Ascending aorta (tissue), 2 donors: ENCODE data around the gene PLPP2. TPM values are rescaled to one million over a fixed set of nuclear protein-coding genes. Genes with fewer than 3 reads are reported as not detected.

Experiments
- DNase-seq, 2 donors: peaks; one replicate each; pipeline ENCODE4 v3.0.0-alpha.2; 2019; ENCODE audit warnings: low spot score in 2 of 2
- H3K27ac ChIP-seq, 2 donors: fragments of 200-600 bp; sonication (generic); one replicate each; pipeline ENCODE4 v1.5.1; 2016 to 2017; ENCODE audit warnings: mild to moderate bottlenecking in 1 of 2
- H3K27me3 ChIP-seq: fragments of 200-600 bp; sonication (generic); one replicate; pipeline ENCODE4 v1.5.1; 2017
- H3K36me3 ChIP-seq, 2 donors: fragments of 200-600 bp; sonication (generic); one replicate each; pipeline ENCODE4 v1.5.1; 2016
- H3K4me1 ChIP-seq, 2 donors: fragments of 200-600 bp; sonication (generic); one replicate each; pipeline ENCODE4 v1.5.1; 2016 to 2017; ENCODE audit warnings: mild to moderate bottlenecking in 1 of 2
- H3K4me3 ChIP-seq, 2 donors: fragments of 200-600 bp; sonication (generic); one replicate each; pipeline ENCODE4 v1.5.1; 2016 to 2017; ENCODE audit warnings: mild to moderate bottlenecking in 1 of 2
- H3K9me3 ChIP-seq, 2 donors: fragments of 200-600 bp; sonication (generic); one replicate each; pipeline ENCODE4 v1.5.1; 2016
- CTCF ChIP-seq, 3 experiments: fragments of 200-600 bp in 2 of 3; fragments of 450-650 bp in 1 of 3; sonication (generic) in 2 of 3; IDR thresholded peaks; one replicate each; pipeline ENCODE4 v1.5.1; 2016 to 2019; ENCODE audit warnings: antibody characterized with exemption in 3 of 3, mild to moderate bottlenecking in 1 of 3, moderate library complexity in 1 of 3
- intact Hi-C: fragments of 100-400 bp; cut with DNase I; formaldehyde crosslinking; loops from one replicate; pipeline ENCODE4 v1.15.1; 2023
- total RNA-seq: library from RNA; depleted of rRNA; stranded (reverse); fragments of >200 nt; gene quantifications from one replicate; pipeline ENCODE4 v1.1.0, GENCODE V29; 2016

PLPP2 gene
- total RNA-seq, 1 donor from 2014 or later: 55.3 TPM

DNA sequence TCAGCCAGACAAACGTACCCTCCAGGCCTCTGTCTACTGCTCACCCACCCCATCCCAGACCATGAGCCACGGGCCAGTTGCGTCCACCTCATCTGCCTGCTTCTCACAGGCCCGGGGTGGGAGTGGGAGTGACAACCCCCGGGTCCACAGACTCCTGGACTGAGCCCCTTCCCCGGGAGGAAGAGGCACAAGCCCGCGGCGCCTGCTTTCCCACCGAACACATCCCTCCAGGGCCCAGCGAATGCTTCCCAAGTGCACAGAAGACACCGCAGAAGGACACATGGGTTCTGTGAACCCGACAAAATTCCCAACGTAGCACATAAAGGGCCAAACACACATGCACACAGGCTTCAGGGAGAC, 18.0 kb upstream of the PLPP2 start:
- Histone ChIP-seq H3K27ac (no peak overlapping the region), H3K36me3 (peaks cover 63 to 72% of the 10 kb centered on the region in 2 donors), H3K9me3 (no peaks in the 10 kb centered on the region), H3K4me1 (no peaks in the 10 kb centered on the region), H3K4me3 (no peak overlapping the region), H3K27me3 (no peaks in the 10 kb centered on the region)
- intact Hi-C loops: no loop called here
- no peak for DNase-seq
- TF ChIP-seq CTCF (IDR thresholded peaks at IDR 0.05): no peak

- intact Hi-C loops: no loop called here
- H3K9me3 ChIP-seq: no peaks in the 10 kb centered on the region
- H3K36me3 ChIP-seq: peaks cover 58 to 67% of the 10 kb centered on the region in 2 donors
- no peak for DNase-seq
- H3K4me1 ChIP-seq: no peaks in the 10 kb centered on the region
- no peak for TF ChIP-seq CTCF (IDR thresholded peaks at IDR 0.05)
- no peak overlapping the region for H3K27ac ChIP-seq
- H3K4me3 ChIP-seq: no peak overlapping the region
- no peaks in the 10 kb centered on the region for H3K27me3 ChIP-seq
Observed at GRCh38 chr19:308471-309205, 17.4 kb upstream of the PLPP2 start.

DNA sequence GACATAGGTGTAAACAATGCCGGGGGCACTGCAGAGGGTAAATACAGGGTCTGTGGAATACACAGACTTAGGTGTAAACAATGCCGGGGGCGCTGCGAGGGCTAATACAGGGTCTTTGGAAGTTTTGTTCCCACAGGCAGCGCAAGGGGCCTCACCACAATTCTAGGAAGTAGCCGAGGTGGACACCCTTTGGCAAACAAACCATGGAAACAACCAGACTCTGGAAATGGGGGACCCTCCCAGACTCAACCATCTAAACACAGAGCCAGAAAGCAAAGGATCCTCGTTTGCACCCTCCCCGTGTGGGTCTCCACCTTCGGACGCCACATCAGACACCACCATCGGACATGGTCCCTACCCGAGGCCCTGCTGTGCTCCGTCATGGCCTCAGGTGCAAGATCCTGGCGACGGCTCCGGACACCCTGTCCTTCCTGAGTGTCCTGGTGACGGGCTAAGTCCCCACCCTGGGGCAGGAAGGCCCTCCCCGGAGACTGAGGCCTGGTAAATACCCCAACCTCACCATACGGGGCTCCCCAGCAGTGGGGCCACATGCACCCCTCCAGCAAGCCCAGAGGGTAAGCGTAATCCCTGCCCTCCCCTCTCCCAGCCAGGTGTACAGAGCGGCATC, 16.7 kb upstream of the PLPP2 start:
- Histone ChIP-seq H3K27ac (no peak overlapping the region), H3K4me1 (no peaks in the 10 kb centered on the region), H3K4me3 (no peak overlapping the region), H3K36me3 (peaks cover 52 to 60% of the 10 kb centered on the region in 2 donors), H3K9me3 (no peaks in the 10 kb centered on the region), H3K27me3 (no peaks in the 10 kb centered on the region)
- TF ChIP-seq CTCF (IDR thresholded peaks at IDR 0.05): no peak
- no peak for DNase-seq
- intact Hi-C loops: no loop called here

DNA sequence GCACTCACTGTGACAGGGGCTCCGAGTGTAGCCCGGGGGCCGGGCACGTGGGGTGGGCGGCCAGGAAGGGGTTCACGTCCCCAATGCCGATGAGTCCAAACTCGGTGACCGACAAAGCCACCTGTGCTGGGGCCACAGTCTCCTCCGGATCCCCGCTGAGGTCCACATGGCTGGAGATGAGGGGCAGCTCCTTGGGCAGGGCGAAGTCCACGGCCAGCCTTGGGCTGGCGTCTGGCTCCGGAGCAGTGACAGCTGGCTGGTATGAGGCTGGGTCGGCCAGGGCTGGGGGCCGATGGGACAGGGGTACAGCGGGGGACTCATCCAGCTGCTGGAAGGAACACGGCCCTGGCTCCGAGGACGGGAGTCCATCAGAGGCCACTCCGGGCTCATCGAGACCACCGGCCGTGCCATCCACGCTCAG, 15.9 kb upstream of the PLPP2 start:
- Histone ChIP-seq H3K36me3 (peaks cover 52 to 58% of the 10 kb centered on the region in 2 donors), H3K4me3 (no peak overlapping the region), H3K9me3 (no peaks in the 10 kb centered on the region), H3K27ac (no peak overlapping the region), H3K4me1 (no peaks in the 10 kb centered on the region), H3K27me3 (no peaks in the 10 kb centered on the region)
- DNase-seq: no peak
- no peak for TF ChIP-seq CTCF (IDR thresholded peaks at IDR 0.05)
- intact Hi-C loops: no loop called here

DNA sequence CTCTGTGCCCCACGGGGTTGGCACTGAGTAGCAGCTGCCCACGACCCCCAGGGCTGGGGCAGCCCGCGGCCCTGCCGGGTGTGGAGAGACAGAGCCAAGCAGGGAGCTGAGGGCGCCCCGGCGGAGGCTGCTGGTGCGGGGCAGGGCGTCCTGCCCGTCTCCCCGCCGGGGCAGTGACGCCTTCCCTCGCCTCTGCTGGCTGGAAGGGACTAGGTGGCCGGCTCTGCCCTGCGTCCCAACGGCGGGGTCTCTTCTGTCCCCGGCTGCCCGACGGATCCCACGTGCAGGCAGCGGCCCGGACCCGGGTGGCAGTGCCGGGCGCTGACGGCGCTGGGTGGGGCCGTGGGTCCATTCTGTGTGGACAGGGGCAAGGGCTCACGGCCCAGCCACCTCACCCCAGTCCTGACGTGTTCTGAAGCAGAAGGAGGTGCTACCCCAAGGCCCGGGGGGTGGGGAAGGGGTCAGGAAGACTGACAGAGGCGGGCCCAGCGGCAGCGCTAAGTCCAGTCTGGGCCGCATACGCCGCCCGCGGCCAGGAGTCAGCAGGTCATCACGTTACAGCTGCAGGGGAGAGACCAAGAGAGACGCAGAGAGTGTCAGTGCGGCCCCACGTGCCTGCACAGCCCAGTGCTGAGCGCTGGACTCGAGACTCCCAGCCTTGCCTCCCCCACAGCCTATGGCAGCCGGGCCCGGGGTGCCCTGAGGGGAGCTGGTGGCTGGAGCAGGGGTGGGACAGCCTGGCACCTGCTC, 15.1 kb upstream of the PLPP2 start:
- Histone ChIP-seq H3K4me1 (no peaks in the 10 kb centered on the region), H3K27ac (no peak overlapping the region), H3K9me3 (no peaks in the 10 kb centered on the region), H3K27me3 (no peaks in the 10 kb centered on the region), H3K36me3 (peaks cover 47 to 54% of the 10 kb centered on the region in 2 donors), H3K4me3 (no peak overlapping the region)
- intact Hi-C loops: no loop called here
- TF ChIP-seq CTCF (IDR thresholded peaks at IDR 0.05): no peak
- DNase-seq: no peak
